Measurements from ENCODE around the gene NEDD4L.
"Not testable (repeated sequence)": the region's sequence is repeated elsewhere in the genome, so short reads cannot be mapped to it uniquely, and the experiment has no call there.

NEDD4L gene

DNA sequence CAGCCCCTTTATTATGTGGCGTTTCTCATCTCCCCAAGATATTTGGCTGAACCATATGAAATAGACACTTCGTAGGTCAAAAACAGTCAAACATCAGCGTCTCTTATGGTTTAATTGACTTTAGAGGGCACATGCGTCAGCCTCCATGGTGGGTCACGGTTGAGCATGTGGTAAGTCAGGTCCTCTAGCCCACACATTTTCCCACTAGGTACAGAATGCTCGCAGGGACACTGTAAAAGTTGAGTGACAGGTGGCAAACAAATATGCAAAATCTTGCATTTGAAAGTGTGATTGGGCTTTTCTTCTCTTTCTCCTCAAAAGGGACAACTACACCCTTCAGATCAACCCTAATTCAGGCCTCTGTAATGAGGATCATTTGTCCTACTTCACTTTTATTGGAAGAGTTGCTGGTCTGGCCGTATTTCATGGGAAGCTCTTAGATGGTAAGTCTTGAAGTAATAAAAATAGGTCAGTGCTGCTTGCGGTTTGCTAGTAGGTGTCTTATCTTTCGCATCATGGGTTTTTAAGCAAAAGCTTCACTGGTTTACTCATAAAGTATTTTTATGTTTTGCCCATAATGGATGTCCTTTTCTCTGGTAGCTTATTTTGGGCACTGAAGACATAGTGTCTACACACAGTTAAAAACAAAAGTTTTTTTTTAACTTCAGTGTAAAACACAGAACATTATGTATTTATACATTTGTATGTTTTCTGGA lies 323.6 kb downstream of the NEDD4L start:
- no peak for DNase-seq (ENCODE audit: low read depth in 3 of 3)

DNA sequence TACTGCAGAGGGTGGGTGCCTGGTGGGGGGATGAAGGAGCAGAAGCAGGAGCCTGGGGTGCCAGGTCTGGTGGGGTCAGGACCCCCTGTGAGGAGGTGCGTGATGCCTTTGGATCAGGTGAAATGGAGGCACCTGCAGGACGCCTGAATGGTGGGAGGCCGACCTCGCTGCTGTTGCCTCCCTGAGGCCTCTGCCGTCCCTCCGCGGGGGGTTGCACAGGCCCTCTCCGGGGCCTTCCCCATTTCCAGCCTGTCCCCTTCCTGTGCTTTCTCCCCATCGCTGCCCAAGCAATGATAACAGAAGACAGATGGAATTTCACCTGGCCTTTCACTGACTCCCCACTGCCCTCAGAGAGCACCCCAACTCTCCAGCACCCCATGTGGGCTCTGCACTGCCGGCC lies 325.6 kb downstream of the NEDD4L start:
- DNase-seq (ENCODE audit: low read depth in 3 of 3): no peak

DNA sequence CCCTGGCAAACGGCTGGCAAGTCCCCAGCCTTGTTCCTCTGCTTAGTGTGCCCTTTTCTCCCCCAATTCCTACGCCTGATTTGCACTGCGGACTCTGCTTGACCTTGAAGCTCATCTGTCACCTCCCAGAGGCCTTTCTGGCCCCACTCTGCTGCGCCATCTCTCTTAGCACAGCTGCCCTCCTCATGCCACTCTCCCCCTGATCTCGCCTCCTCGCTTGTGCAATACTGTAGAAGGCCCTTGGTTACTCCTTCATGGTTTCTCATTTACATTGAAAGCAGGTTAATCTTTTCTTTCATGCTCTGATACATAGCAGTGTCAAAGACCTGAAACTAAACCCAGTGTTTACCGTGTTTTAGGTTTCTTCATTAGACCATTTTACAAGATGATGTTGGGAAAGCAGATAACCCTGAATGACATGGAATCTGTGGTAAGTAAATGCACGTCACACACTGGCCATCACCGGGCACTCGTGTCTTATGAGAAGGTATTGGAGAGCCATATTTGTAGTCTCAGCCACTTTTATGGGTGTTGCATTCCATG lies 326.1 kb downstream of the NEDD4L start:
- DNase-seq (ENCODE audit: low read depth in 3 of 3): no peak

DNA sequence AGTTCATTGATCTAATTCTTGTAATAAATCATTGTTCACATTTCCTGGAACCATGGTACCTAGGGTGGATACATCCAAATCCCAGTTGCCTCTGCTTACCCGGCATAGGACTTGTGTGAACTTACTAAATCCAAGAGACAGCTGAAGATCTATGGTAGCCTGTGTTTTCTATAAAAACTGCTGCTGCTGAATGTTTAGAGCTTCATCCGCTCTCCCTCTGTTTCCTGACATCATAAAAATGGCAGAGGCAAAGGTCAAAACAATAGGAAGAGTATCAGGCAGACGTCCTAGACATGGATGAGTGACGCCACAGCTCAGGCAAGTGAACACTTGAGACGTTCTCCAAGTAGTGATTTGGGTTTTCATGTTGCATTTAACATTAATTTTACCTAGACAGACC lies 326.6 kb downstream of the NEDD4L start:
- no peak for DNase-seq (ENCODE audit: low read depth in 3 of 3)

DNA sequence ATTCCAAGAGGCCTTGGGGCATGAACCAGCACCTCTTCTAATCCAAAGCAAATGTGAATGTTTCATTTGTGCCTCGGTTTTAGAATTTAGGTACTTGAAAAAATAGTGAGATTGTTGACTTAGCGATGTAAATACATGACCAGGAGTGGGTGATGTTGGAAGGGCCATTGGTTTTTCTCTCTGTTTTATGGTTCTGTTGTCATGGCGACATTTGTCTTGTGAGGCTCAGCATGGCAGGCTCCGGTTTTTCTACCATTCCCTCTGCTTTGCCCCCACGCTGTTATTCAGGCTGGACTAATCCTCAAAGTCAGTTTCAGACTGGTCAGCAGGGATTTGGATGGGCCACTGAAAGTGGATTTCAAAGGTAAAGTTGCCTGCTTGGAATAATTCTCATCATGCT lies 329.5 kb downstream of the NEDD4L start:
- no peak for DNase-seq (ENCODE audit: low read depth in 3 of 3)

DNA sequence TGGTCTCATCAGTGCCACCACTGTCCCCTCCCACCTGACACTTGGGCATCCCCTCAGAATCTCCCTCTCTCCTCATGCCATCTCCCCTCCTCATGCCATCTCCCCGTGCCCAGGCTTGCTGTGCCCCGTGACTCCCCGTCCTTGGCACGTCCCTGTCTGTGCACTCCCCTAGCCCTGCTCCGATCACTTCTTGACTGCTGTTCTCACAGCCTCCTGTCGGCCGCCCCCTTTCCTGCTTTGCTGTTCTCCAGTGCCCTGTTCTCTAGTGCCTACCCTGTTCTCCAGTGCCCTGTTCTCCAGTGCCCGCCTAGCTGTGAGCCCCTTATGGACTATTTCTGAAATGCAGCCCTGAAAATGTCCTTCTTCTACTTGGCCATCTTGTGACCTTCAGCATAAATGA lies 331.0 kb downstream of the NEDD4L start:
- DNase-seq (ENCODE audit: low read depth in 3 of 3): no peak

DNA sequence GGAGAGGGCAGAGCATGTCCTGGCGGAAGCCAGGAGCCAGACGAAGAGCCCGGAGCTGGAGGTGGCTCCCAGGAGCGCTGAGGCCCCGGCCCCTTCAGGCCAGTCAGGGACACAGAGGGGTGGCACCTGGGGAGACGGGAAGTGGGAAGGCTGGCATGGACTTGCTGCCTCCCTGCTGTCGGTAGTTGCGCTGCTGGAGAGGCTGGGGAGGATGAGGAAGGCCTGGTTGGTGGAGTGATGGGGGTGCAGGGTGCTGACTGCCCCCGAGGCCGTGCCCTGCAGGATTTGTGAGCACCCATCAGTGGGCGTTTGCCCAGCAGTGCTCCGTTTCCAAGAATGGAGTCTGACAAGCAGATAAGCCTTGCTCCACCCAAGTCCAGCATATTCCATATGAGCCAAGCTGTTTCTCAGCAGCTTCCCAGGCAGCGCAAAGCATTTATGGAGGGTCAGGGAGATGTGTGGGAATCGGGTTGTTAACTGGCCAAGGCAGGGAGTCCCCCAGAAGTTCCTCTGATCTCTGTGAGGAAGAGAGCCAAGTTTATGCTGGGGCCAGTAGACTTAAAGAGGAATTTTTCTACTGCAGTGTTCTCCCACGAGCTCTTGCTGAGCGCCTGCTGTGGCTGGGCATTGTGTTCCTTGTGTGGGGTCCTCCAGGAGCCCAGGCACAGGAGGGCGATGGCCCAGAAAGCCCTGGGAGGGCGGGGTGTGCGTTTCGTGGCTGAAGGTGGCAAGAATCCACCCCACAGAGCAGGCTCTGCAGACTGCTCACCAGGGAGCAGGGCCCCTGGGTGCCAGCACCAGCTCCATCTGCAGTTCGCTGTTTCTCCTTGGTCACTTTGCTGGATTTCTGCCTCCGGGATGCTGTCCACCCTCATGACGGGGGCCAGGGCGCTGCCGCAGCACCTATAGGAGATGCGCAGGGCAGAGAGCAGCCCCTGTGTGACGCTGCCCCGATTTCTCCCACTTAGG lies 334.7 kb downstream of the NEDD4L start:
- no peak for DNase-seq (ENCODE audit: low read depth in 3 of 3)

DNA sequence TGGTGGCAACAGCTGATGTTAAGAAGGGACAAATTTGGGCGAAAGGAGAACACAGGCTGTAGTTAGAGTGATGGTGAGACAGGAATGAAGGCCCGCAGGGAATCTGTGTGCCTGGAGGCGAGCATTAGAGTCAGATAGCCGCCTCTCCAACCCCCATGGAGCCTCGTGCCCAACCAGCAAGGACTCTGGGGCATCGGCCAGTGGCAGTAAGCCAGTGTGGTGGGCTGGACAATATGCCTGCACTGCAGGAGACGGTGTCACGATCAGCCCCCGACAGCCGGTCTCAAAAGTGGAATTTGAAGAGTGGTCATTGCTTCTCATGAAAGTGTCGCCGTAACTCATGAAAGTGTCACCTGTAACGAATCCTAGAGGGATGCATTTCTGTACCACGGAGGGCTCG lies 335.4 kb downstream of the NEDD4L start:
- DNase-seq (ENCODE audit: low read depth in 3 of 3): no peak

DNA sequence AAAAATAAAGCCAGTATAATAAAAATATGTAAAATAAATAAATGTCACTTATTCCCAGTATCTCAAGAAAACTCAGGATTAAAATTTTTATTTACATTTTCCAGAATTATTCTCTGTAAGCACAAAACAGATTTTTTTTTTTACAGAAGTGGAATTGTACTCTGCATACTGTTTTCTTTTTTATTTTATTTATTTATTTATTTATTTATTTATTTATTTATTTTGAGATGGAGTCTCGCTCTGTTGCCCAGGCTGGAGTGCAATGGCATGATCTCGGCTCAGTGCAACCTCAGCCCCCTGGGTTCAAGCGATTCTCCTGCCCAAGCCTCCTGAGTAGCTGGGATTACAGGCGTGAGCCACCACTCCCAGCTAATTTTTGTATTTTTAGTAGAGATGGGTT lies 336.1 kb downstream of the NEDD4L start:
- not testable (repeated sequence) for DNase-seq (ENCODE audit: low read depth in 3 of 3)

DNA sequence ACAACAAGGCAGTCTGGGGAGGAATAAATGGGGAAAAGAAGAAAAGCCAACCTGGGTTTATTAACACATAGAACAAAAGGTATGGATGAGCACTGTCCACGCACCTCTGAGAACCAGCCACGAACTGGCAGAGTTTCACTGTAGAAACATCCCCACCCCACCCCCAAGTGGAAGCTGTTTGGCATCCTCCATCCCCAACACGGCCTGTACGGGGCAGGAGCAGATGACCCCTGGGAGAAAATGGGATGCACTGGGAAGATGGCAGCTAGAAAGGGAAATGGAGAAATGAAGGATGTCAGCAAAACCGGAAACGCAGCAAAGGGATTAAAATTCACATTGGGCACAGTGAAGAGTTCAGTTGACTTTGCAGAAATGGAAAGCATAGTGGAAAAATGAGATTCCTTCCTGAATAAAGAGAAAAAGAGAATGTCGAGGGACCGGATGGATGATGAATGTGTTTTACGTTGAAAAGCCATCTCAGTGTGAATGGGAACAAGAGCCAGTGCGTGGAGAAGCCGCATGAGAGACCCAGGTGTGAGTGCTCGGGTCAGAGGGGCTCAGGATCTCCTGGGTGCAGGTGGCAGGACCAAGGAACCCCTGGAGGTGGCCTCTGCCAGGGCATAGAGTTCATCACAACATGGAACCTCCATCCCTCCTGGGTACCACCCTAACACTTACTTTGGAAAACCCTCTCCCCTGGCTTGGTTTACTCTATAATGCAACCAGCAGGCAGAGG lies 337.8 kb downstream of the NEDD4L start:
- no peak for DNase-seq (ENCODE audit: low read depth in 3 of 3)

DNA sequence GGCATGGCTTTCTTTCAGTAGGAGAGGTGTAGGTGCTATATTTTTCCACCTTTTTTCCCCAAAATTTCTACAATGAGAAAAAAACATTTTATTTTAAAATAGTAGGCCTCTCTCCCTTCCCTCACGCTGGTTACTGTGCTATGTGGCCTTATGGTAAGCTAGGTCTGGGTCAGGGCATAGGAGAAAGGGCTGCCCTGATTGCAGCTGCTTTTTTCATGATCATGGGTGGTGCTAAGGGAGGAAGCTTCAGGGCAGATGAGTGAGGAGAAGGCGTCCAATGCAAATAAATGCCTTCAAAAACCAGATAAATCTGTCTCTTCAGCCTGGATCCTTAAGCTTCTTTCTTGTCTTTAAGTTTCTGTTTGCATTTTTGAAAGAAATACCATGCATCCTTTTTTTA lies 338.4 kb downstream of the NEDD4L start:
- no peak for DNase-seq (ENCODE audit: low read depth in 3 of 3)

DNA sequence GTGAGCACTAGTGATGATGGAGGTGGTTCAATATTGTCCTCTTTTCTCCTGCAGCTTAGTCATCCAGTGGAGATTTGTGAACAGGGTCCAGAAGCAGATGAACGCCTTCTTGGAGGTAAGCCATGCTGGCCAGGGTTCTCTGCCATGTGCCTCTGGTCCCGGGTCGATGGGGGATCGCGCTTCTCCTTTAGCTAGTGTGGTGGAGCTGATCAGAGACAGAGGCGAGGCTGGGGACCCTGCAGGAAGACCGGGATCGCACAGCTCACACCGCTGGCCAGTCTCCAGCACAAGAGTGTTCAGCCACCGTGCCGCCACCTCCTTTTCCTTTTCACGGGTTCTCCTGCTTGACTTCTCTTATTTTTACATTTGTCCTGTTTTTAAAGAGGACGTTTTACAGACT lies 341.4 kb downstream of the NEDD4L start:
- DNase-seq (ENCODE audit: low read depth in 3 of 3): no peak

DNA sequence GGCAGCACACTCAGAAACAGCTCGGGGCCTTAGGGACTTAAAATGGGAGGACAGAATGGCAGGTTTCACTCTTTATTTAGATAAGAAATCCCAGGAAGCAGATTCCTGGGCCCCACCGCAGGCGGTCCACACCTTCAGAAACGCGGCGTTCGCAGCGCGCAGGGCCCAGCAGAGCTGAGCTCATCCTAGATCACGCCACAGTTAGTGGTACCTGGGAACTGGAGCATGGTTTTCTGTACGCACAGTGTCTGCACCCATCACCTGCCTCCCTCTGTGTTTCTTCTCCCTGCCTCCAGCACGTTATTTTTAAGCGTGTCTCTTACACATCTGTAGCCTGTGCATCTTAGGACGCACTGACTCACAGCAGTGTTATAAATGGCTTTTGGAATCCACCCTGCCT lies 342.8 kb downstream of the NEDD4L start:
- no peak for DNase-seq (ENCODE audit: low read depth in 3 of 3)

DNA sequence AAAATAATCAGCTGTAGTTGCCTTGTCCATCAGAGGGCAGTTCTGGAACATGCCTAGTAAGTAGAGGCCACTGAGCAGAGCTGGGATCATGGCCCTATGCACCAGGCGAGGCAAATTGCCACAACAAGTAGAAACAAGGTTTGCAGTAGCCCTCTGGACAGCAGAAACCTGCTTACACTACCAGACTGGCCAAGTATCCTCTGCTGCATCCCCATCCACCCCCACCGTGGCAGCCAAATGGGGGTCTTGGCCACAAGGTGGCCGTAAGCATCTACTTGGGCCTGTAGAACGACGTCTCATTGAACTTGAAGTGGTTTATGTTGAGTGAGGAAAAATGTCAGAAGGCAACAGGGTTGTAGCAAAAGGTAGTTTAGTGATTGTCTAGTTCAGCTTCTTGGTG lies 343.7 kb downstream of the NEDD4L start:
- no peak for DNase-seq (ENCODE audit: low read depth in 3 of 3)

DNA sequence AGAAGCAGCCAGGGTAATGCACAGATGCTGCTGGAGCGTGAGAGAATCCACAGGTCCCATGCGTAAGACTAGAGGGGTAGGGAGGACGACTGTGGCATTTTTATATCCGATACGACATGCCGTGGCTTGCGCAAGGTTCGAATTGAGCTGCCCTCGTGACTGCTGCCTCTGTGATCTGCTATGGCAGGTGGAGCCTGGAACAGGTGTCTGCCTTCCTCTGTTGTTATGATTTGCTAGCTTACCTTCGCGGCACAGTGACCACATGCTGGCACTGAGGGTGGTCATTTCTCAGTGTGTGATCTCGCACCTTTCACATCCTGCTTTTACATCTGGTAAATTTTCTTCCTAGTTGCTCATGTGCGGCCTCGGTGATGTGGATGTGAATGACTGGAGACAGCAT lies 344.7 kb downstream of the NEDD4L start:
- no peak for DNase-seq (ENCODE audit: low read depth in 3 of 3)

DNA sequence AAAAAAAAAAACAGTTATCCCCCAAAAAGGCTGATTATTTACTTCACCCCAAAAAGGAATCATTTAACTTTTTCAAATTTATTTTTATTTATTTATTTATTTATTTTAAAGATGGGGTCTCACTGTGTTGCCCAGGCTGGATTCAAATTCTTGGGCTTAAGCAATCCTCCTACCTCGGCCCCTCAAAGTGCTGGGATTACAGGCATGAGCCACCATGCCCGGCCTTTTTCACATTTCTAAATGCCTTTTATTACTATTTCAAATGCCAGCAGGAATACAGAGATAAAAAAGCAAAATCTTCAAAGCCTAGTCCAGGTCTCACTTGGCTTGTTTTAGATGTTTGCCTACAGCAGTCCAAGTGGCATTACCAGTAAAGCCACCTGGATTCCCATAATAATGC lies 345.7 kb downstream of the NEDD4L start:
- DNase-seq (ENCODE audit: low read depth in 3 of 3): no peak

DNA sequence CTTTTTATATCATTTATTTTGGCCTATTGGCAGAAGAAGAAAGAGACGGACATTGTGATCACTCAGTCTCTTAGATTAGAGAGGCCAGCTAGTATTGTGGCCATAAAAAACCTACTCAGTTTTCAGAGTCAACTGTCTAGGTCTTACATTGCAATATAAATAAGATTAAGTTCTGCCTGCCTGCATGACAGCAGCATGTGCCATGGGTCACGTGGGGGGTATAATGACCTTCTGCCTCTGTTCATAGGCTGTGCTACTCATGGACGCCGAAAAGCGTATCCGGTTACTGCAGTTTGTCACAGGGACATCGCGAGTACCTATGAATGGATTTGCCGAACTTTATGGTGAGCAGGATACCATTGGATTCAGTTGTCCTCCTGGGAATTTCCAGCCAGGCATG lies 346.4 kb downstream of the NEDD4L start:
- no peak for DNase-seq (ENCODE audit: low read depth in 3 of 3)

DNA sequence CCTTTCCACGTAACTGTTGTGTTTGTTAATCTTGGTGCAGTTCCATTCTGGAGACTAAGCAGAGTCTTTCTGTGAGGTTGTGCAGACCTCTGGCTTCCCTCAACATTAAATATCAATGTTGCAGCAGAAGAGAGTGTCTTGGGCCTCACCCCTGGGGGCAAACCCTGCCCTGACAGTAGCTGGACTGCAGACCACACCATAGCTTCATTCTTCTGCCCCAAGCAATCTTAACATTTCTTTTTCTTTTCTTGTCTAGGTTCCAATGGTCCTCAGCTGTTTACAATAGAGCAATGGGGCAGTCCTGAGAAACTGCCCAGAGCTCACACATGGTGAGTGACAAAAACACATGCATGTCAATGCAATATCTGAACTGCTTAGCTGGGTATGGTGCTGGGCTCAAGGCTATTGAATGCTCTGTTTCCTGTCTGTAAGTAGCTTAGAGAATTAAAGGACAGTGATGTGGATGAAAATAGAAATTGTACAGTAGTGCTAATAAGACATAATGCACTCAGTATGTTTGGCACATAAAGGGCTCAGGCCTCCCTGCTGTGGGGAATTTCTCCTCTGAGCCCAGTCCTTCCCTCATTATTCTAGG lies 347.3 kb downstream of the NEDD4L start:
- no peak for DNase-seq (ENCODE audit: low read depth in 3 of 3)

DNA sequence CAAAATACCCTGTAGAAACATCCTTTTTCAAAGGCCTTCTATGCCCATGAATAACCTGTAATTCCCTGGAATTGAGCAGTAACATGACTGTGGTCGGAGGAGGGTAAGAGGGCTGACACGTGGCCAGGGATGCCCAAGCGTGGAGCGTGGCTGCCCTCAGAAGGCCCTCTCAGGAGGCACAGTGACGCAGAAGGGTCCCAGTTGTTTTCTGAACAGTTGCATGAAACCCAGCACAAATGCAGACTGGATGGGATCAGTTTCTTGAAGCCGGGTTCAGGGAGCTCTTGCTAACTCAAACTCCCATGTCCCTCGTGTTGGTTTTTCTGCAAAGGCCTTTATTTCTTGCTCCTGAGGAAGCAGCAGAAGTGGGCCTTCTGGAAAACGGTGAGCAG lies 347.9 kb downstream of the NEDD4L start:
- DNase-seq (ENCODE audit: low read depth in 3 of 3): no peak

DNA sequence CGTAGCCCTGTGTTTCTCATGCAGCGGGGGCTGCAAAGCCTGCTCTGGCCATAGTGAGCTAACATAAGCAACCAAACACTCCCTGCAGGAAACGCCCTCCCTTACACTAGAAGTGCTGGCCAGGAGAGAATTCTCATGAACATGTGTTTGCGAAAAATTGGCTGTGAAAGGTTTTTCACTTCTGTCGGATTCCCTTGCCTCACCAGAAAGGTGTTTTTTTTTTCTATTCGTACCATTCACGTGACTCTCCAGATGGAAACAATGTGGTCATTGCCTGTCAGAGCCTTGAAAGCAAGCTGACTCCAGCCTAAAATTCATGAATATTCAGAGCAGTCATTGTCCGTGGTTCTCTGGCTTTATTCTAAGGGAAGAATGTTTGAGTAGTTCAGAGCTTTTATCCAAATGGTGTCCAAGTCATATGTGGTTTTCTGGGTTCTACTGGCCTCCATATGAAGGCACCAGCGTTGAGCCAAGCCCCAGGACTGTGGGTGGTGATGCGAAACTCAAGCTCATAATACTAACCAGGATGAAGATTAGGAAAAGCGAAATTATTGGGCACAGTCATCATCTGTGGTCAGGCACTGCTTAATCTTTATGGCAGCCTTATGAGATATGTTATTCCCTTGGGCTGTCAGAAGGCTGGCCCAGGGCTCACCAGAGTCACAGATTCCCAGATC lies 348.4 kb downstream of the NEDD4L start:
- DNase-seq (ENCODE audit: low read depth in 3 of 3): no peak

DNA sequence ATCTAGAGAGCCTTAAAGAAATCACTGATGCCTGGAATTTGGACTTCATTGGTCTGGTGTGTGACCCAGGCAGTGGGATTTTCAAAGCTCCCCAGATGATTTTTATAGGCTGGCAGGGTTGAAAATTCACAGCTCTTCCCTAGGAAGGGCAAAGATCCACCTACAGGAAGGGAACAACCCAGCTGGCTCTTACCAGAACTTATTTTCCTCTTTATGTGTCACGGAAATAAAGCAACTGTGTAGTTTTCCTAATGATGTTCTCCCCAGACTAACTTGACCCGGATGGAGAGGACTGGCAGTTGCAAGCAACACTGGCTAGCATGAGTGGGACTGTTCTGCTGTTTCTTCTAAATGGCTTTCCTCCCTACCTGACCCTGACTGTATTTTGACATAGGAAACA lies 349.3 kb downstream of the NEDD4L start:
- DNase-seq (ENCODE audit: low read depth in 3 of 3): no peak
